ENCODE measurements around the gene TEX11. TPM values are rescaled to one million over a fixed set of nuclear protein-coding genes. Genes with fewer than 3 reads are reported as not detected.
"Not testable (repeated sequence)": the region's sequence is repeated elsewhere in the genome, so short reads cannot be mapped to it uniquely, and the experiment has no call there.

TEX11 gene
- total and polyA plus RNA-seq, 9 of the 15 experiments (the other 6 are each of a cell fraction or from before 2014, with no cell fraction given) = 0.27 to 1.1 (median 0.45) TPM

- ATAC-seq; CTCF ChIA-PET (ENCODE audit: low intra/inter-chr PET ratio); H3K27ac ChIP-seq (ENCODE audit: extremely low read depth, low read depth, low read length); intact Hi-C loops (cut with micrococcal nuclease); H3K27me3 ChIP-seq (ENCODE audit: control insufficient read depth in 2 of 2, insufficient read depth in 2 of 2, low read length in 2 of 2); H4K20me1 ChIP-seq (replicated peaks; ENCODE audit: control insufficient read depth, insufficient read depth, low read length); DNase-seq (ENCODE audit: extremely low read depth in 1 of 4, low spot score in 3 of 4); H3K36me3 ChIP-seq (ENCODE audit: control insufficient read depth, insufficient read depth, low read length); H3K79me2 ChIP-seq (ENCODE audit: control insufficient read depth, insufficient read depth, low read length); H2AFZ ChIP-seq (ENCODE audit: low read depth, low read length); H3K9ac ChIP-seq (ENCODE audit: insufficient read depth in 1 of 2, low read depth in 2 of 2, low read length in 2 of 2); FAIRE-seq; H3K4me1 ChIP-seq (replicated peaks in 1 of 2; ENCODE audit: control insufficient read depth in 2 of 2, insufficient read depth in 2 of 2, low read length in 2 of 2); H3K4me3 ChIP-seq; H3K4me2 ChIP-seq (ENCODE audit: insufficient read depth, low read length); POLR2A ChIA-PET; H3K9me3 ChIP-seq (replicated peaks; ENCODE audit: control insufficient read depth, insufficient read depth, low read depth, low read length); in situ Hi-C loops (cut with MboI); H3K9me1 ChIP-seq (ENCODE audit: control insufficient read depth, insufficient read depth, low read length); BruUV-seq (replicated peaks): not testable (repeated sequence)
- under 1% methylated on average over 16 of the region's 21 CpGs for WGBS (ENCODE audit: insufficient coverage, low coverage, missing lambda C conversion rate)
Measured at GRCh38 chrX:70569922-70570576, 338.5 kb downstream of the TEX11 start.

- intact Hi-C loops (cut with micrococcal nuclease) = loop anchor here (1.0 kb wide), 1 partner anchor 101 kb away; no protein-coding TSS in a partner anchor
- ChIA-PET CTCF (ENCODE audit: low intra/inter-chr PET ratio) (no interaction called here), POLR2A (no interaction called here)
- no peak for ATAC-seq
- H3K36me3 ChIP-seq (ENCODE audit: control insufficient read depth, insufficient read depth, low read length) = no peaks in the 10 kb centered on the region
- no peak overlapping the region for H3K4me2 ChIP-seq (ENCODE audit: insufficient read depth, low read length)
- no peak overlapping the region for H2AFZ ChIP-seq (ENCODE audit: low read depth, low read length)
- no peak overlapping the region for H3K27ac ChIP-seq (ENCODE audit: extremely low read depth, low read depth, low read length)
- H3K4me3 ChIP-seq = no peak overlapping the region
- TF ChIP-seq MNT (conservative IDR thresholded peaks at IDR 0.05) (no peak), OTX1 (CRISPR knock-in tag; IDR thresholded peaks at IDR 0.05) (no peak), FUS (optimal IDR thresholded peaks at IDR 0.05; ENCODE audit: low read depth, low read length) (no peak), ILK (tag; IDR thresholded peaks at IDR 0.05; ENCODE audit: borderline replicate concordance, low read depth) (no peak), HMG20A (CRISPR knock-in tag; conservative IDR thresholded peaks at IDR 0.05) (no peak), THAP12 (CRISPR knock-in tag; IDR thresholded peaks at IDR 0.05) (no peak), ZBTB34 (CRISPR knock-in tag; IDR thresholded peaks at IDR 0.05) (no peak), PHB (CRISPR knock-in tag; IDR thresholded peaks at IDR 0.05) (no peak)
- H3K79me2 ChIP-seq (ENCODE audit: control insufficient read depth, insufficient read depth, low read length) = no peaks in the 10 kb centered on the region
- H3K9me1 ChIP-seq (ENCODE audit: control insufficient read depth, insufficient read depth, low read length) = no peaks in the 10 kb centered on the region
- no TSS peak for BruUV-seq (replicated peaks)
- no peak for DNase-seq (ENCODE audit: extremely low read depth in 1 of 4, low spot score in 3 of 4)
- in situ Hi-C loops (cut with MboI) = no loop called here
- H3K9ac ChIP-seq (ENCODE audit: insufficient read depth in 1 of 2, low read depth in 2 of 2, low read length in 2 of 2) = no peak overlapping the region
- H3K9me3 ChIP-seq (replicated peaks; ENCODE audit: control insufficient read depth, insufficient read depth, low read depth, low read length) = no peaks in the 10 kb centered on the region
- H4K20me1 ChIP-seq (replicated peaks; ENCODE audit: control insufficient read depth, insufficient read depth, low read length) = no peaks in the 10 kb centered on the region
- H3K4me1 ChIP-seq (replicated peaks in 1 of 2; ENCODE audit: control insufficient read depth in 2 of 2, insufficient read depth in 2 of 2, low read length in 2 of 2) = no peaks in the 10 kb centered on the region
- no peaks in the 10 kb centered on the region for H3K27me3 ChIP-seq (ENCODE audit: control insufficient read depth in 2 of 2, insufficient read depth in 2 of 2, low read length in 2 of 2)
- FAIRE-seq = no peak
- WGBS (ENCODE audit: insufficient coverage, low coverage, missing lambda C conversion rate) = 8% methylated on average over 5 of the region's 5 CpGs
Measured at GRCh38 chrX:70554948-70555347, 353.6 kb downstream of the TEX11 start.

All from K562 (cell line).